Globus pallidus (tissue), 1 donor: ENCODE measurements around the gene SPEN.
"Not testable (repeated sequence)": the region's sequence is repeated elsewhere in the genome, so short reads cannot be mapped to it uniquely, and the experiment has no call there.

Experiments
- DNase-seq: peaks from one replicate; pipeline ENCODE4 v3.0.0-alpha.2; 2015; ENCODE audit warnings: low spot score

The SPEN gene

DNA sequence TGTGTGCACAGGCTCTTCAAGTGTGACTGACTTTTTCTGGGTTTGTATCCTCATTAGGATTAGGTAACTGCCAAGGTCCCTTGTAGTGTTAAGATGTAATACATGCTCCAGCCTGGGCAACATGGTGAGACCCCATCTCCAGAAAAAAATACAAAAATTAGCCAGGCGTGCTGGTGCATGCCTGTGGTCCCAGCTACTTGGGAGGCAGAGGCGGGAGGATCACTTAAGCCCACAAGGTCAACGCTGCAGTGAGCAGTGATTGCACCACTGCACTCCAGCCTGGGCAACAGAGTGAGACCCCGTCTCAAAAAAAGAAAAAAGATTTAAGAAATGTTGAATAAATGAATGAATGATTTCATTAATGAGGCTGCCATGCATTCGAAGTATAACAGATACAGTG, 113.3 kb downstream of the SPEN start:
- no peak for DNase-seq

GRCh38 chr1:15961492-15961891, 114.0 kb downstream of the SPEN start:
- DNase-seq, result no peak

- no peak for DNase-seq
These were observed 114.7 kb downstream of the SPEN start for GRCh38 chr1:15962176-15962575.

DNA sequence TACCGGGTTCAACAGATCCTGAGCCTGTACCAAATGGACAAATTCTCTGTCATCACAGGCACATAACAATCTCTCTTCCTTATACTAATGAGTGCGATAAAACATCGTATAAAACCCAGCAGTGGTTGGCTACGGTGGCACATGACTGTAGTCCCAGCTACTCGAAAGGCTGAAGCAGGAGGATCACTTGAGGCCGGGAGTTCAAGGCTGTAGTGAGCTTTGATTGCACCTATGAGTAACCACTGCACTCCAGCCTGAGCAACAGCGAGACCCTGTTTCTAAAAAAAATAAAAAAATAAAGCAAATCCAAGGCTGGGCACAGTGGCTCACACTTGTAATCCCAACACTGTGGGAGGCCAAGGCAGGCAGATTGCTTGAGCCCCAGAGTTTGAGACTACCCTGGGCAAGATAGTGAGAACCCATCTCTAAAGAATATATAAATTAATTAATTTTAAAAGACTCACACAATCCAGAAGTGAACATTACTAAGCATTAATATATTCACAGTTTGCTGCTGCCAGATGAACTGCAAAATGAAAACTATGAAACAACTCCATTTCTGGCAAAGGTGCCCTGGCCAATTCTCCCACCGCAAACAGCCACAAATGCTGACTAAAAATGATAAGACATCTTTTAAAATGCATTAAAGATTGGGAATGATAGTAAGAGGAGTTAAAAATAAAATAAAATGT, 115.3 kb downstream of the SPEN start:
- DNase-seq, result no peak

DNA sequence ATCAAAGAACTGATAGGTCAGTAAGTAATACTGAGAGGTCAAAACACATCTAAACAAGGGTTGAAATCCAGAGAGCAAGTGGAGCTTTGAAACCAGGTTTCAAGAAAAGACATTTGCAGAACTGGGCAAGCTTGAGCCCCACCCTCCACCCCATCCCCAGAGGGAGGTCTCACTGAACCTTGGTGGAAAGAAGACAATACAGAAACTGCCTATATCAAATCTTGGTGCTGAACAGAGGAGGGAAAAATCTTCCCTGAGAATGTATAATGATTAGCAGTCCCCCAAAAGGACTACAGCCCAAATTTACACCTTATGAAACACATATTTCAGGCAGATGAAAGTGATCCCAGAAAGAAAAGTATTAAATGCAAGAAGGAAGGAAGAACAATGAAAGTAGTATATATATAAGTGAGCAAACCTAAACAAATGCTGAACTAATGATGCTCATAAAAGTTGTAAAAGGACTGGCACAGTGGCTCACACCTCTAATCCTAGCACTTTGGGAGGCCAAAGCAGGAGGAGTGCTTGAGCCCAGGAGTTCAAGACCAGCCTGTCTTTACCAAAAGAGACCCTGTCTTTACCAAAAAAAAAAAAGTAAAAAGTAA, 116.0 kb downstream of the SPEN start:
- no peak for DNase-seq

GRCh38 chr1:15963968-15964648, 116.6 kb downstream of the SPEN start:
- DNase-seq, result no peak

DNA sequence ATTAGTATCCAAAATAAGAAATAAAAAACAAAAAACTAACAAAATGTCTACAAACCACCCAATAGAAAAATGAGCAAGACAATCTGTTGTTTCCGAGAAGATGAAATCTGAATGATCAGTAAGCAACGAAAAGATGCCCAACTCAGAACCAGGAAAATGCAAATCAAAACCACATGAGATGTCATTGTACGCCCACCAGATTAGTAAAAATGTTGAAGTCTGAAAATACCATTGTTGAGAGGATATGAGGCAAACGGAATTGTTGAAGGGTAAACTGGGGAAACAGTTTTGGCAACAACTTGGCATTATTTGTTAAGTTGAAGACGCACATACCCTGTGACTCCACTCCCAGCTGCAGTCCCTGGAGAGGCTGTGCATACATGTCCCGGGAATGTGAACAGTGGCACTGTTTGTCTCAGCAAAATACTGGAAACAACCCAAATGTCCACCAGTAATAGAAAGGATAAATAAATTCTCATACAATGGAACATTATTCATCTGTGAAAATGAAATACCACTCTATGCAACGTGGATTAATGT, 117.8 kb downstream of the SPEN start:
- DNase-seq, result peak; percentile 95

- DNase-seq, result peak; percentile 76
These were observed 118.8 kb downstream of the SPEN start for GRCh38 chr1:15966081-15966955.

DNA sequence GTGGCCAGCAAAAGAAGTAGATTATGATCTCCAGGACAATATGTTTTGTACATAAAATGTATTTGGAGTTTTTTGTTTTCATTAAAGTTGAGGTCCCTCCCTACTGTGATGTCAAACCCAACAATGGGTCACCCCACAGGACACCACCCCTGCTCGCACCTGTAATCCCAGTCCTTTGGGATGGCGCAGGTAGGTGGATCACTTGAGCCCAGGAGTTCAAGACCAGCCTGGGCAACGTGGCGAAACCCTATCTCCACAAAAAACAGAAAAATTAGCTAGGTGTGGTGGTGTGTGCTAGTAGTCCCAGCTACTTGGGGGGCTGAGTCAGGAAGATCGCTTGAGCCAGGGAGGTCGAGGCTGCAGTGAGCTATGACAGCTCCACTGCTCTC, 119.4 kb downstream of the SPEN start:
- DNase-seq, result no peak

DNA sequence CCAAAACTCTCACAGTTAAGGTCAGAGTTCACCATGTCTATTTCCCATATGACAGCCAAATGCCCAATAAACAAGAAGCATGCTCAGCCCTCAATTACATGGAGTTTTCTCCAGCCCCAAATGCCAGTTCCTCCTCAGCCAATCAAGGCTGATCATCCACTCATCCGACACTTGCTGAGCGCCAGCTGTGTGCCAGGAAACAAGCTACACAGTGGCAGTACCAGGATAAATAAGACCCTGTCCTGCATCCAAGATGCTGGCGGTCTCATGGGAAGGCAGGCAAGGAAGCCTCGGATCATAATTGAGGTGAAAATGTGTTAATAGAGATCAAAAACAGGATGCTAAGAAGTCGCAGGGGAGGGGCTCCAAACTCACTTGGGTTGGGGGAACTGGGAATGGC, 120.7 kb downstream of the SPEN start:
- peak; percentile 66 for DNase-seq

DNA sequence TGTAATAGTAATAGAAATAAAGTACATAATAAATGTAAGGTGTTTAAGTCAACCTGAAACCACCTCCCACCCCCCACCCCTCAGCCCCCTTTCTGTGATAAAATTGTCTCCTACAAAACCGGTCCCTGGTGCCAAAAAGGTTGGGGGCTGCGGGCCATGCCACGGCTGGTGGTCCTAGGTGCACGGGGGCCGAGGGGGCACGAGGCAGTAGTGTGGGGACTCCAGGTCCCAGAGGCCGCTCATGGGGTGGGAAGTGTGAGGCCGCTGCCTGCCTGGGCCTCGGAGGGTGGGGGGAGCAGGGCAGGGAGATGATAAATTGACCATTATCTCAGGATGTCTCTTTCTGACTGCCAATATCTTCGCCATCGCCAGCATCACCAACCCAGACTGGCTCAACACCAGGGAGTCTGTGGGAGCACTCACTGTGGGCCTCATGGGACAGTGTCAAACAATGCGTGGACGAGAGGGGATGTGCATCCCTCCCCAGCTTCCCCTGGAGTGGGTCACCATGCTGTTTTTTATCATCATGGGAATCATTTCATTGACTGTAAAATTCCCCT, 121.9 kb downstream of the SPEN start:
- no peak for DNase-seq

- no peak for DNase-seq
These were observed 123.4 kb downstream of the SPEN start for GRCh38 chr1:15970911-15971310.

- DNase-seq, result no peak
These were observed 124.9 kb downstream of the SPEN start for GRCh38 chr1:15972409-15972808.

DNA sequence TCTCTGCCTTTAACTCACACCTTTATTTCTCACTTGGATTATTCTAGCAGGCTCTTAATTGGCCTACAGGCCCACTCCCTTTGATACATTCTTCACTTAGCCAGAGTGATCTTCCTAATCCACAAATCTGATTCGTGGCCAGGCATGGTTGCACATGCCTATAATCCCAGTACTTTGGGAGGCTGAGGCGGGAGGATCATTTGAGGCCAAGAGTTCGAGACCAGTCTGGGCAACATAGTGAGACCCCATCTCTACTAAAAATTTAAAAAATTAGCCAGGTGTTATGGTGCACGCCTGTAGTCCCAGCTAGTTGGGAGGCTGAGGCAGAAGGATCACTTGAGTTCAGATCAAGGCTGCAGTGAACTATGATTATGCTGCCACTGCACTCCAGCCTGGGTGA, 126.3 kb downstream of the SPEN start:
- DNase-seq, result no peak

- no peak for DNase-seq
These were observed 127.3 kb downstream of the SPEN start for GRCh38 chr1:15974855-15975254.

GRCh38 chr1:15975358-15975804, 127.9 kb downstream of the SPEN start:
- peak; percentile 73 for DNase-seq

GRCh38 chr1:15975805-15976680, 128.5 kb downstream of the SPEN start, which contains the start of gene ZBTB17:
ZBTB17 (minus strand) TSS chr1:15976101; CDS start chr1:15948495, 27,606 bp downstream.
- DNase-seq, result peak; percentile 91

DNA sequence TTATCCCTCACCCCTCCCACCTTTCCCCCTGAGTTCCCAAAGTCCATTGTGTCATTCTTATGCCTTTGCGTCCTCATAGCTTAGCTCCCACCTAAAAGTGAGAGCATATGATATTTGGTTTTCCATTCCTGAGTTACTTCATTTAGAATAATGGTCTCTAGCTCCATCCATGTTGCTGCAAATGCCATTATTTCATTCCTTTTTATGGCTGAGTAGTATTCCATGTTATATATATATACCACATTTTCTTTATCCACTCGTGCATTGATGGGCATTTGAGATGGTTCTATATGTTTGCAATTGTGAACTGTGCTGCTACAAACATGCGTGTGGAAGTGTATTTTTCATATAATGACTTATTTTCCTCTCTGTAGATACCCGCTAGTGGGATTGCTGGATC, 130.4 kb downstream of the SPEN start:
- DNase-seq, result not testable (repeated sequence)

GRCh38 chr1:15981679-15982078, 134.2 kb downstream of the SPEN start:
- DNase-seq, result no peak

- DNase-seq, result no peak
These were observed 135.8 kb downstream of the SPEN start for GRCh38 chr1:15983275-15983674.
